Measurements from ENCODE around the gene TIAM2. TPM values are rescaled to one million over a fixed set of nuclear protein-coding genes. Genes with fewer than 3 reads are reported as not detected.
"Not testable (repeated sequence)": the region's sequence is repeated elsewhere in the genome, so short reads cannot be mapped to it uniquely, and the experiment has no call there.

The TIAM2 gene
- total RNA-seq, 2 donors from 2014 or later = 3.1 to 6.6 TPM

DNA sequence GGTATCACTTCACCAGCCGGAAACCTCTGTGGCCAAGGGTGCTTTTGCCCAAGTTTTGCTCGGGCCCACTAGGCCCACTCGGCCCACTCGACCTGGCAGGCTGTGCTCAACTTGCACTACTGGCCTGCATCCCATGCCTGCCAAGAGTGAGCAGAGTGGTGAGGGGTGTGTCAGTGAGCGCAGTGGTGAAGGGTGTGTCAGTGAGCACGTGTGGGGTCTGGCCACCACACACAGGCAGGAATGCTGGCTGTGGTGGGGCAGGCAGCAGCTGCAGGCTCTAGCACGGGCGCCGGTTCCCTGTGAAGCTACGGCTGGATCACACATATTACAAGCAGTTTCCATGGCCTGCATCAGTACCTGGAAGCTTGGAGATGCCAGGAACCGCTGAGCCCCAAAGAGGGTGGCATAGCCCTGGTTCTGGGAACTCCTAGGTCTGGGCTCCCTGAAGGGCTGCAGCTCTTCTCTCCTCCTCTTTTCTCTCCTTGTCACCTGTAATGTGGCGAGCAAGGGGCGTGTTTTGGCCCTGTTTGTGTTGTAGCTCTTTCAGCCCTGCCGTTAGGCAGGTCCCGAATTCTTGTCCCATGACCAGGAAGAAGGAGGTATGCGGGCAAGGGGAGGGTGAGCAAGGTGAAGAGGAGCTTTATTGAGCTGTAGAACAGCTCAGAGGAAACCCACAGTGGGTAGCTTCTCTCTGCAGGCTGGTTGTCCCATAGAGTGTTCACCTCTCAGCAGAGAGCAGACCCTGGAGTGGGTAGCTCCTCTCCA is 217.7 kb downstream of the TIAM2 start:
- DNase-seq = no peak
- Histone ChIP-seq H3K27me3 (no peaks in the 10 kb centered on the region), H3K4me1 (no peaks in the 10 kb centered on the region), H3K9me3 (no peaks in the 10 kb centered on the region), H3K36me3 (replicated peaks in 1 of 2; ENCODE audit: insufficient read depth in 1 of 2, low read depth in 2 of 2) (no peaks in the 10 kb centered on the region), H3K27ac (no peak overlapping the region), H3K4me3 (no peak overlapping the region)
- ATAC-seq = no peak
- 87 to 89% methylated on average over 9 to 16 of the region's 16 CpGs for WGBS, 2 donors
- intact Hi-C loops (cut with DNase I) = no loop called here
- TF ChIP-seq POLR2A (IDR thresholded peaks at IDR 0.05) = no peak
- TF ChIP-seq, protein P1, sequence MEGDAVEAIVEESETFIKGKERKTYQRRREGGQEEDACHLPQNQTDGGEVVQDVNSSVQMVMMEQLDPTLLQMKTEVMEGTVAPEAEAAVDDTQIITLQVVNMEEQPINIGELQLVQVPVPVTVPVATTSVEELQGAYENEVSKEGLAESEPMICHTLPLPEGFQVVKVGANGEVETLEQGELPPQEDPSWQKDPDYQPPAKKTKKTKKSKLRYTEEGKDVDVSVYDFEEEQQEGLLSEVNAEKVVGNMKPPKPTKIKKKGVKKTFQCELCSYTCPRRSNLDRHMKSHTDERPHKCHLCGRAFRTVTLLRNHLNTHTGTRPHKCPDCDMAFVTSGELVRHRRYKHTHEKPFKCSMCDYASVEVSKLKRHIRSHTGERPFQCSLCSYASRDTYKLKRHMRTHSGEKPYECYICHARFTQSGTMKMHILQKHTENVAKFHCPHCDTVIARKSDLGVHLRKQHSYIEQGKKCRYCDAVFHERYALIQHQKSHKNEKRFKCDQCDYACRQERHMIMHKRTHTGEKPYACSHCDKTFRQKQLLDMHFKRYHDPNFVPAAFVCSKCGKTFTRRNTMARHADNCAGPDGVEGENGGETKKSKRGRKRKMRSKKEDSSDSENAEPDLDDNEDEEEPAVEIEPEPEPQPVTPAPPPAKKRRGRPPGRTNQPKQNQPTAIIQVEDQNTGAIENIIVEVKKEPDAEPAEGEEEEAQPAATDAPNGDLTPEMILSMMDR (IDR thresholded peaks at IDR 0.05) = no peak

DNA sequence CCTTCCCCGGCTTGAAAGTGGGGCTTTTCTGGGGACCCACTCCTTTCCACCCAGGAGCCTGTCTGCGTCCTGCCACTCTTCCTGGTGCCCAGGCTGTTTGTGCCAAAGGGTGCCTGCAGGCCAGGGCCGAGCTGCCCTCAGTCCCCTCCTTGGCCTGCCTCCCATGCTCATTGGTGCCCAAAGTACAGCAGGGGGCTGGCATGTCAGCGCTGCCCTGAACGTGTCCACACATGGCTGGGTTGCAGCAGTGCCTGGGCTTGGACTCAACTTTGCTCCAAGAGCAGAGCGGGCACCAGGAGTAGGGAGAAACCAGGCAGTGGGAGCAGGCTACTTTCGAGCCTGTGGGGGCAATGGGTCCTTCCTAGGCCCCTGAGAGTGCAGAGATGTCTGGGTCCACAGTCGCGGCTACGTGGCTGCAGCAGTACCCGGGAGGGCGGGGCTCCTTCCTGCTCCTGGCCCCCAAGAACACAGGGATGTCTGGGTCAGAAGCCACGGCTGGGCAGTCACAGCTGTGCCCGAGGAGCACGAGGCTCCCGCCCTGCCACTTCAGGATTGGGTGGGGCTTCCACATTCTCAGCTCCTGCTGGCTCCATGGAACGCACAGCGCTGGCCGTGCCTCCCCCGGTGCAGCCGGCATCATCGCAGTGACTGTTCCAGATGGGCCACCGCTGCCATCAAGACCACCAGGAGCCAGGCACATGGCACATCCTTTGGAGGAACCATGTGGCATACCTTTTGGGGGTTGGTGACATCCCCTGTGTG is 218.7 kb downstream of the TIAM2 start:
- 60 to 78% methylated on average over 2 to 21 of the region's 23 CpGs for WGBS, 2 donors
- no peaks in the 10 kb centered on the region for H3K4me1 ChIP-seq
- ATAC-seq (no peak), DNase-seq (no peak)
- no peak overlapping the region for H3K27ac ChIP-seq
- intact Hi-C loops (cut with DNase I) = no loop called here
- H3K27me3 ChIP-seq = no peaks in the 10 kb centered on the region
- no peaks in the 10 kb centered on the region for H3K9me3 ChIP-seq
- no peak overlapping the region for H3K4me3 ChIP-seq
- TF ChIP-seq, protein P1 (IDR thresholded peaks at IDR 0.05) = no peak
- no peak for TF ChIP-seq POLR2A (IDR thresholded peaks at IDR 0.05)
- H3K36me3 ChIP-seq (replicated peaks in 1 of 2; ENCODE audit: insufficient read depth in 1 of 2, low read depth in 2 of 2) = no peaks in the 10 kb centered on the region

DNA sequence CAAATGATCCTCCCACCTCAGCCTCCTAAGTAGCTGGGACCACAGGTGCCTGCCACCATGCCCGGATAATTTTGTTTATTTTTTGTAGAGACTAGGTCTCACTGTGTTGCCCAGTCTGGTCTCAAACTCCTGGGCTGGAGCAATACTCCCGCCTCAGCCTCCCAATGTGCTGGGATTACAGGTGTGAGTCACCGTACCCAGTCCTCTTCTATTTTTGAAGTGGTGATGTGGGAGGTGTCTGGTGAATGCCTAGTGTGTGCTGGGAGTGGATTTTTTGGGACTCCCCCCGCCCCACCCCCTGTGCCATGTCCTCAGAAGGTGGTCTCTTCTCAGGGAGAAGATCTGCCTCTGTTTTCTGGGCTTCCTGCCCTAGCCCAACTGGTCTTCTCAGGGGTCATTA is 220.8 kb downstream of the TIAM2 start:
- Histone ChIP-seq H3K4me1 (no peaks in the 10 kb centered on the region), H3K27me3 (no peaks in the 10 kb centered on the region), H3K4me3 (no peak overlapping the region), H3K27ac (no peak overlapping the region), H3K9me3 (no peaks in the 10 kb centered on the region), H3K36me3 (replicated peaks in 1 of 2; ENCODE audit: insufficient read depth in 1 of 2, low read depth in 2 of 2) (no peaks in the 10 kb centered on the region)
- WGBS, 2 donors = 65 to 68% methylated on average over 4 of the region's 4 CpGs
- intact Hi-C loops (cut with DNase I) = no loop called here
- ATAC-seq = no peak
- no peak for DNase-seq
- TF ChIP-seq POLR2A (IDR thresholded peaks at IDR 0.05) = no peak
- TF ChIP-seq, protein P1 (IDR thresholded peaks at IDR 0.05) = no peak

DNA sequence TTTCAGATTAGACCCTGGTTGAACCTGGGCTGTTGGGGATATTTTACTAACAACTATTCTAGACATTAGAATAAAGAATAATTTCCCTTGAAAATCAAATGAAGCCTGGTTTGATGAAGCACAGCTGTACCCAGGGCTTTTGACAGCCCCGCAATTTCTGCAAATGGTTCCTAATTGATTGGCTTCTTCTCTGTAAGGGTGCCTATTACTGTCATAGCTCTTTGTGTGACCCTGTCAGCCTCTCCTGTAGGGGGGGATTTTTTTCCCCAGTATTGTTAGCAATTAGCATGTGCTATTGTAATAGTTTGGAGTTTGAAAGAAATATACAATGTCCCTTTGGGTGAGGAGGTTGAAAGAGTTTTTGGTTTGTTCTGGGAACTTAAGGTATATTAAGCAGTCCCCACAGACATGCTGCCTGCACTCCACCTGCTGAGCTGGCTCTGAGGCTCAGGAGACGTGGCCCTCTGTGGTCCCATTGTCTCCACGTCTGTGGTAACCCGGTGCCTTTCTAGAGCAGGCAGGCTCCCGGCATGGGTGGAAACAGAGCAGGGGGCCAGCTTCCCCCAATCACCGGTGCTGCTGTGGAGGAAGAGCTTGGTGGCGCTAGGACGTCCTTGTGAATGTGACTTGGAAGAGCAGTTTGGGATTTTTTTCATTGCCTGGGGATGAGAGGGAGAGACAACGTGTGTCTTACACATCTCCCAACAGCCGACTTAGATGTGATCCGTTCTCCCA is 221.4 kb downstream of the TIAM2 start:
- no peak for DNase-seq
- no peak overlapping the region for H3K27ac ChIP-seq
- no peak for ATAC-seq
- no peaks in the 10 kb centered on the region for H3K27me3 ChIP-seq
- H3K36me3 ChIP-seq (replicated peaks in 1 of 2; ENCODE audit: insufficient read depth in 1 of 2, low read depth in 2 of 2) = no peaks in the 10 kb centered on the region
- no peak overlapping the region for H3K4me3 ChIP-seq
- no peaks in the 10 kb centered on the region for H3K9me3 ChIP-seq
- intact Hi-C loops (cut with DNase I) = no loop called here
- TF ChIP-seq, protein P1 (IDR thresholded peaks at IDR 0.05) = no peak
- H3K4me1 ChIP-seq = no peaks in the 10 kb centered on the region
- WGBS, 2 donors = 38 to 46% methylated on average over 11 of the region's 11 CpGs

DNA sequence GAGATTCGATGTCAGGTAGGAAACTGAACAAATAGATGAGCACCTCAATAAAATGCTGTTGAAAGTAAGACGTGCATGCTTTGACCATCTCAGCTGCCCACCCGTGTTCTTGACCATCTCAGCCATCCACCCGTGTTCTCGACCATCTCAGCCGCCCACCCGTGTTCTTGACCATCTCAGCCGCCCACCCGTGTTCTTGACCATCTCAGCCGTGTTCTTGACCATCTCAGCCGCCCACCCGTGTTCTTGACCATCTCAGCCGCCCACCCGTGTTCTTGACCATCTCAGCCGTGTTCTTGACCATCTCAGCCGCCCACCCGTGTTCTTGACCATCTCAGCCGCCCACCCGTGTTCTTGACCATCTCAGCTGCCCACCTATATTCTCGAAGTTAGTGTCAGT is 223.6 kb downstream of the TIAM2 start:
- ATAC-seq; H3K9me3 ChIP-seq; H3K36me3 ChIP-seq (replicated peaks in 1 of 2; ENCODE audit: insufficient read depth in 1 of 2, low read depth in 2 of 2); H3K4me3 ChIP-seq; H3K27me3 ChIP-seq; DNase-seq; intact Hi-C loops (cut with DNase I); H3K4me1 ChIP-seq; H3K27ac ChIP-seq: not testable (repeated sequence)
- WGBS, 2 donors = 85 to 86% methylated on average over 20 of the region's 20 CpGs
